GM12892 (cell line): ENCODE data around the gene CLMN.

Experiments
- POLR2A ChIP-seq: IDR thresholded peaks from 2 replicates; pipeline ENCODE4 v1.6.1; 2011; ENCODE audit warnings: low read depth, low read length, control low read depth
- TAF1 ChIP-seq: IDR thresholded peaks from 2 replicates; pipeline ENCODE4 v1.6.1; 2011; ENCODE audit warnings: low read depth, mild to moderate bottlenecking, control low read depth, low read length, borderline replicate concordance

- TF ChIP-seq POLR2A (no peak), TAF1 (no peak)
Observed at GRCh38 chr14:95182379-95182778, 137.3 kb downstream of the CLMN start.
